Measurements from ENCODE around the gene HIF1A.

The HIF1A gene

GRCh38 chr14:61691495-61691894 is 3.8 kb upstream of the HIF1A start:
- Histone ChIP-seq H3K9me2 (ENCODE audit: low read depth, low read length) (no peaks in the 10 kb centered on the region), H2AFZ (ENCODE audit: low read length) (no peak overlapping the region), H3K9ac (ENCODE audit: low read length) (no peak overlapping the region), H3K9me3 (ENCODE audit: low read length) (peaks cover 7% of the 10 kb centered on the region; the same call in 1 of the 2 replicates), H3K4me3 (ENCODE audit: low read depth, low read length, poor library complexity, severe bottlenecking) (no peak overlapping the region), H3K79me2 (ENCODE audit: insufficient read depth, low read length) (peaks cover 11% of the 10 kb centered on the region), H3K4me2 (ENCODE audit: low read length) (no peak overlapping the region), H3K36me3 (ENCODE audit: insufficient read depth, low read length) (peaks cover 6% of the 10 kb centered on the region; the same call in 1 of the 2 replicates), H3K27ac (ENCODE audit: low read depth, low read length, poor library complexity, severe bottlenecking) (peak overlapping the region; percentile 5), H3F3A (ENCODE audit: insufficient read depth, low read length) (no peaks in the 10 kb centered on the region), H3K4me1 (ENCODE audit: insufficient read depth, low read length, severe bottlenecking) (peaks cover 20% of the 10 kb centered on the region), H4K20me1 (ENCODE audit: insufficient read depth, low read length) (no peaks in the 10 kb centered on the region), H3K27me3 (ENCODE audit: insufficient read depth, low read length) (no peaks in the 10 kb centered on the region)
- TF ChIP-seq EZH2 (IDR thresholded peaks at IDR 0.05; ENCODE audit: borderline replicate concordance, low read length) (no peak), CTCF (IDR thresholded peaks at IDR 0.05; ENCODE audit: low read length) (no peak)

- H2AFZ ChIP-seq (ENCODE audit: low read length), result no peak overlapping the region
- H3K27me3 ChIP-seq (ENCODE audit: insufficient read depth, low read length), result no peaks in the 10 kb centered on the region
- no peaks in the 10 kb centered on the region for H4K20me1 ChIP-seq (ENCODE audit: insufficient read depth, low read length)
- H3K36me3 ChIP-seq (ENCODE audit: insufficient read depth, low read length), result peaks cover 12% of the 10 kb centered on the region; the same call in 1 of the 2 replicates
- H3K4me3 ChIP-seq (ENCODE audit: low read depth, low read length, poor library complexity, severe bottlenecking), result no peak overlapping the region
- H3K9me3 ChIP-seq (ENCODE audit: low read length), result no peaks in the 10 kb centered on the region
- peaks cover 32% of the 10 kb centered on the region for H3K4me1 ChIP-seq (ENCODE audit: insufficient read depth, low read length, severe bottlenecking)
- no peak overlapping the region; the same call in 1 of the 2 replicates for H3K9ac ChIP-seq (ENCODE audit: low read length)
- H3K79me2 ChIP-seq (ENCODE audit: insufficient read depth, low read length), result peaks cover 37% of the 10 kb centered on the region
- peak overlapping the region; percentile 59 for H3K27ac ChIP-seq (ENCODE audit: low read depth, low read length, poor library complexity, severe bottlenecking)
- no peaks in the 10 kb centered on the region for H3F3A ChIP-seq (ENCODE audit: insufficient read depth, low read length)
- TF ChIP-seq CTCF (IDR thresholded peaks at IDR 0.05; ENCODE audit: low read length), result no peak
- TF ChIP-seq EZH2 (IDR thresholded peaks at IDR 0.05; ENCODE audit: borderline replicate concordance, low read length), result no peak
- H3K4me2 ChIP-seq (ENCODE audit: low read length), result peak overlapping the region; percentile 76; the same call in 1 of the 2 replicates
- no peaks in the 10 kb centered on the region for H3K9me2 ChIP-seq (ENCODE audit: low read depth, low read length)
These were observed 1.3 kb upstream of the HIF1A start for GRCh38 chr14:61694039-61694438.

GRCh38 chr14:61695695-61696527 is 598 bp downstream of the HIF1A start:
- no peaks in the 10 kb centered on the region for H3K9me3 ChIP-seq (ENCODE audit: low read length)
- H3K27ac ChIP-seq (ENCODE audit: low read depth, low read length, poor library complexity, severe bottlenecking), result peak overlapping the region; percentile 81
- peaks cover 20% of the 10 kb centered on the region; the same call in 1 of the 2 replicates for H3K36me3 ChIP-seq (ENCODE audit: insufficient read depth, low read length)
- H3F3A ChIP-seq (ENCODE audit: insufficient read depth, low read length), result no peaks in the 10 kb centered on the region
- H3K4me2 ChIP-seq (ENCODE audit: low read length), result peak overlapping the region; percentile 84
- peak overlapping the region; percentile 81 for H3K9ac ChIP-seq (ENCODE audit: low read length)
- H3K9me2 ChIP-seq (ENCODE audit: low read depth, low read length), result no peaks in the 10 kb centered on the region
- no peak overlapping the region for H2AFZ ChIP-seq (ENCODE audit: low read length)
- peak overlapping the region; percentile 82 for H3K4me3 ChIP-seq (ENCODE audit: low read depth, low read length, poor library complexity, severe bottlenecking)
- H3K27me3 ChIP-seq (ENCODE audit: insufficient read depth, low read length), result no peaks in the 10 kb centered on the region
- H3K79me2 ChIP-seq (ENCODE audit: insufficient read depth, low read length), result peaks cover 56% of the 10 kb centered on the region
- 0 out of 2 replicates have a peak, but pooled peaks cover 4% of the 10 kb centered on the region for H4K20me1 ChIP-seq (ENCODE audit: insufficient read depth, low read length)
- H3K4me1 ChIP-seq (ENCODE audit: insufficient read depth, low read length, severe bottlenecking), result peaks cover 48% of the 10 kb centered on the region
- TF ChIP-seq EZH2 (IDR thresholded peaks at IDR 0.05; ENCODE audit: borderline replicate concordance, low read length) (no peak), CTCF (IDR thresholded peaks at IDR 0.05; ENCODE audit: low read length) (no peak)
